ENCODE results near the gene METTL4. TPM values are rescaled to one million over a fixed set of nuclear protein-coding genes. Genes with fewer than 3 reads are reported as not detected.
A peak's percentile ranks its signal among the peaks of the same experiment; 100 is the strongest.

METTL4 gene
- total RNA-seq, 4 donors from 2014 or later = 2.2 to 14.0 (median 5.4) TPM

- Histone ChIP-seq H3K4me3 (no peak overlapping the region), H3K27ac (no peak overlapping the region), H3K27me3 (no peaks in the 10 kb centered on the region), H3K4me1 (peaks cover 0 to 7% (median 5%) of the 10 kb centered on the region in 4 donors), H3K9me3 (no peaks in the 10 kb centered on the region), H3K36me3 (peaks cover 0 to 4% (median 0%) of the 10 kb centered on the region in 4 donors)
- 81% methylated on average over 4 of the region's 4 CpGs for WGBS, 2 donors (ENCODE audit: low coverage in 1 of 2)
- in situ Hi-C loops (cut with MboI; ENCODE audit: low pct_ligation_motif_present in 1 of 4, low pct_unique_long_range_greater_than_20kb in 1 of 4, low sequenced_read_pairs in 3 of 4) (loop anchor here in 3 of 4 donors (10.0 to 25.0 kb wide), 5 partner anchors 203 to 1678 kb away; no protein-coding TSS in a partner anchor), intact Hi-C loops (cut with DNase I; ENCODE audit: low total_unique reads) (loop anchor here (10.0 kb wide), 1 partner anchor 206 kb away; no protein-coding TSS in a partner anchor)
- no peak for DNase-seq
- TF ChIP-seq EP300 (IDR thresholded peaks at IDR 0.05; ENCODE audit: low read depth) (no peak), POLR2A (IDR thresholded peaks at IDR 0.05) (no peak), POLR2AphosphoS5 (IDR thresholded peaks at IDR 0.05) (no peak), CTCF (IDR thresholded peaks at IDR 0.05) (no peak)
These were observed 30.7 kb downstream of the METTL4 start for GRCh38 chr18:2540575-2540974.

GRCh38 chr18:2538844-2539243 is 32.5 kb downstream of the METTL4 start:
- no peak for DNase-seq
- WGBS, 2 donors (ENCODE audit: low coverage in 1 of 2) = 25 to 38% methylated on average over 1 of the region's 1 CpG
- Histone ChIP-seq H3K4me3 (no peak overlapping the region), H3K4me1 (peaks cover 0 to 7% (median 5%) of the 10 kb centered on the region in 4 donors), H3K9me3 (no peaks in the 10 kb centered on the region), H3K27me3 (no peaks in the 10 kb centered on the region), H3K27ac (no peak overlapping the region), H3K36me3 (peaks cover 0 to 4% (median 0%) of the 10 kb centered on the region in 4 donors)
- in situ Hi-C loops (cut with MboI; ENCODE audit: low pct_ligation_motif_present in 1 of 4, low pct_unique_long_range_greater_than_20kb in 1 of 4, low sequenced_read_pairs in 3 of 4) = loop anchor here in 2 of 4 donors (25.0 kb wide), 4 partner anchors 202 to 1677 kb away; no protein-coding TSS in a partner anchor
- intact Hi-C loops (cut with DNase I; ENCODE audit: low total_unique reads) = no loop called here
- no peak for TF ChIP-seq EP300 (IDR thresholded peaks at IDR 0.05; ENCODE audit: low read depth)
- no peak for TF ChIP-seq POLR2AphosphoS5 (IDR thresholded peaks at IDR 0.05)
- TF ChIP-seq POLR2A (IDR thresholded peaks at IDR 0.05) = no peak
- TF ChIP-seq CTCF (IDR thresholded peaks at IDR 0.05) = no peak

GRCh38 chr18:2538236-2538635 is 33.1 kb downstream of the METTL4 start:
- in situ Hi-C loops (cut with MboI; ENCODE audit: low pct_ligation_motif_present in 1 of 4, low pct_unique_long_range_greater_than_20kb in 1 of 4, low sequenced_read_pairs in 3 of 4) = loop anchor here in 2 of 4 donors (25.0 kb wide), 4 partner anchors 201 to 1676 kb away; no protein-coding TSS in a partner anchor
- WGBS, 2 donors (ENCODE audit: low coverage in 1 of 2) = 74% methylated on average over 1 of the region's 1 CpG; no CpG with 5 or more reads in 1 of the 2 donors
- intact Hi-C loops (cut with DNase I; ENCODE audit: low total_unique reads) = no loop called here

GRCh38 chr18:2537296-2537695 is 34.0 kb downstream of the METTL4 start:
- intact Hi-C loops (cut with DNase I; ENCODE audit: low total_unique reads) = no loop called here
- in situ Hi-C loops (cut with MboI; ENCODE audit: low pct_ligation_motif_present in 1 of 4, low pct_unique_long_range_greater_than_20kb in 1 of 4, low sequenced_read_pairs in 3 of 4) = loop anchor here in 2 of 4 donors (25.0 kb wide), 4 partner anchors 200 to 1675 kb away; no protein-coding TSS in a partner anchor
- H3K36me3 ChIP-seq = peaks cover 0 to 4% (median 0%) of the 10 kb centered on the region in 4 donors
- H3K27me3 ChIP-seq = no peaks in the 10 kb centered on the region
- DNase-seq = no peak
- peak overlapping the region in 1 of 4 donors; percentile 9 for H3K27ac ChIP-seq
- H3K9me3 ChIP-seq = no peaks in the 10 kb centered on the region
- peaks cover 0 to 7% (median 5%) of the 10 kb centered on the region in 4 donors for H3K4me1 ChIP-seq
- no peak overlapping the region for H3K4me3 ChIP-seq
- TF ChIP-seq POLR2A (IDR thresholded peaks at IDR 0.05) (no peak), POLR2AphosphoS5 (IDR thresholded peaks at IDR 0.05) (no peak), CTCF (IDR thresholded peaks at IDR 0.05) (no peak), EP300 (IDR thresholded peaks at IDR 0.05; ENCODE audit: low read depth) (no peak)
- WGBS, 2 donors (ENCODE audit: low coverage in 1 of 2) = 45 to 56% methylated on average over 3 of the region's 3 CpGs

More at GRCh38 chr18:2538236-2538635, 33.1 kb downstream of the METTL4 start:
- peaks cover 0 to 4% (median 0%) of the 10 kb centered on the region in 4 donors for H3K36me3 ChIP-seq
- TF ChIP-seq POLR2A (IDR thresholded peaks at IDR 0.05) (no peak), EP300 (IDR thresholded peaks at IDR 0.05; ENCODE audit: low read depth) (no peak)
- DNase-seq = no peak
- no peak overlapping the region for H3K4me3 ChIP-seq
- no peak overlapping the region for H3K27ac ChIP-seq
- no peaks in the 10 kb centered on the region for H3K9me3 ChIP-seq
- H3K4me1 ChIP-seq = peaks cover 0 to 7% (median 5%) of the 10 kb centered on the region in 4 donors
- H3K27me3 ChIP-seq = no peaks in the 10 kb centered on the region

Measured in transverse colon (tissue), 4 donors.